Limb (tissue), 2 donors: Measurements from ENCODE around the gene FBXO44.
A peak's percentile ranks its signal among the peaks of the same experiment; 100 is the strongest.

ENCODE experiments used
- DNase-seq, 2 donors: peaks; one replicate each; pipeline ENCODE4 v3.0.0-alpha.2; 2016; ENCODE audit errors: extremely low spot score in 2 of 2

Gene FBXO44

GRCh38 chr1:11707621-11708276, 53.1 kb downstream of the FBXO44 start:
- DNase-seq, result peak in 1 of 2 donors; percentile 73

GRCh38 chr1:11708554-11709350, 54.1 kb downstream of the FBXO44 start:
- DNase-seq, result no peak

GRCh38 chr1:11711490-11711889, 56.8 kb downstream of the FBXO44 start:
- no peak for DNase-seq

- DNase-seq, result no peak
Measured at GRCh38 chr1:11712285-11712684, 57.6 kb downstream of the FBXO44 start.
